IMR-90 (cell line): ENCODE measurements around the gene NF2.

Experiments
- CTCF ChIP-seq: conservative IDR thresholded peaks from 2 replicates; pipeline ENCODE4 v1.5.1; 2012; ENCODE audit warnings: mild to moderate bottlenecking, low read depth, low read length, improper control_type of control experiment
- FOS ChIP-seq: fragments of 150-350 bp; IDR thresholded peaks from 2 replicates; pipeline ENCODE4 v1.6.1; 2016; ENCODE audit warnings: low read depth, low read length
- MAFK ChIP-seq: IDR thresholded peaks from 2 replicates; pipeline ENCODE4 v1.6.1; 2012; ENCODE audit warnings: low read depth, low read length, improper control_type of control experiment
- NFE2L2 ChIP-seq: fragments of 150-350 bp; IDR thresholded peaks from 2 replicates; pipeline ENCODE4 v1.6.1; 2016; ENCODE audit warnings: low read depth, mild to moderate bottlenecking, low read length
- POLR2A ChIP-seq: IDR thresholded peaks from 2 replicates; pipeline ENCODE4 v1.6.1; 2012; ENCODE audit warnings: mild to moderate bottlenecking, low read depth, low read length
- RFX5 ChIP-seq: IDR thresholded peaks from 2 replicates; pipeline ENCODE4 v1.8.0; 2012; ENCODE audit warnings: low read depth, mild to moderate bottlenecking, low read length, moderate library complexity

- no peak for TF ChIP-seq MAFK
- TF ChIP-seq CTCF = no peak
- no peak for TF ChIP-seq RFX5
- no peak for TF ChIP-seq NFE2L2
- TF ChIP-seq FOS = no peak
- no peak for TF ChIP-seq POLR2A
These were observed 43.6 kb upstream of the NF2 start for GRCh38 chr22:29559853-29560252.
